ENCODE measurements around the gene DDX39A.

DNA sequence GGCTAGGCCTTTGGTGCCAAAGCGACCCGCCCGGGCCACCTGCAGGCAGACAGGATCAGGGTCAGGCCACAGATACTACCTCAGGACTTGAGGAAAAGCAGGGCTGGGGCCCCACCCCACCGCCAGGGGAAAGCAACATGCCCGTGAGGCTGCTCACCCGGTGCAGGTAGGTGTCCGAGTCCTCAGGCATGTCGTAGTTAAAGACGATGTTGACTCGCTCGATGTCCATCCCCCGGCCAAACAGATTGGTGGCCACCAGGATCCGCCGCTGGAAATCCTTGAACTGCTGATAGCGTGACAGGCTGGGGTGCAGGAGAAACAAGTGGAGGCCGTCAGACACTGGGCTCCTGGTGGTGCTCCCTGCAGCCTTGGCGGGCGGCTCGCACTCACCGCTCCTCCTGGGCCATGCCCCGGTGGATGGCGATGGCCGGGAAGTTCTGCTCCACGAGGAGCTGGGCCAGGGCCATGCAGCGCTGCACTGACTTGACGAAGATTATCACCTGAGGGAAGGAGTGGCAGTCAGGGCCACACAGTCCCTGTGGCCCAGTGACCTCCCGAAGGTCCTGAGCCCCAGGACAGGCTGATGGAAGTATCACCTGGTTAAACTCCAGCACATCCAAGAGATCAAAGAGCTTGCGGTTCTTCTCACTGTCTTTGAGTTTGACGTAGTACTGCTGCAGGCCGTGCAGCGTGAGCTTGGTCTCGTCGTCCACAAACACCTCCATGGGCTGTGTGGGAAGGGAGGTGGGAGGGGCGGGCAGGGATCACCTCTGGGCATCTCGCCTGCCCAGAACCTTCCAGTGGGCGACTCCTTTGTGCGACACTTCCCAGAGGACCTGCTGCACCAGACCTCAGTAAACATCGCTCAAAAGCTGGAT is 9.8 kb downstream of the DDX39A start:
- TF ChIP-seq, protein P1, sequence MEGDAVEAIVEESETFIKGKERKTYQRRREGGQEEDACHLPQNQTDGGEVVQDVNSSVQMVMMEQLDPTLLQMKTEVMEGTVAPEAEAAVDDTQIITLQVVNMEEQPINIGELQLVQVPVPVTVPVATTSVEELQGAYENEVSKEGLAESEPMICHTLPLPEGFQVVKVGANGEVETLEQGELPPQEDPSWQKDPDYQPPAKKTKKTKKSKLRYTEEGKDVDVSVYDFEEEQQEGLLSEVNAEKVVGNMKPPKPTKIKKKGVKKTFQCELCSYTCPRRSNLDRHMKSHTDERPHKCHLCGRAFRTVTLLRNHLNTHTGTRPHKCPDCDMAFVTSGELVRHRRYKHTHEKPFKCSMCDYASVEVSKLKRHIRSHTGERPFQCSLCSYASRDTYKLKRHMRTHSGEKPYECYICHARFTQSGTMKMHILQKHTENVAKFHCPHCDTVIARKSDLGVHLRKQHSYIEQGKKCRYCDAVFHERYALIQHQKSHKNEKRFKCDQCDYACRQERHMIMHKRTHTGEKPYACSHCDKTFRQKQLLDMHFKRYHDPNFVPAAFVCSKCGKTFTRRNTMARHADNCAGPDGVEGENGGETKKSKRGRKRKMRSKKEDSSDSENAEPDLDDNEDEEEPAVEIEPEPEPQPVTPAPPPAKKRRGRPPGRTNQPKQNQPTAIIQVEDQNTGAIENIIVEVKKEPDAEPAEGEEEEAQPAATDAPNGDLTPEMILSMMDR (IDR thresholded peaks at IDR 0.05): no peak
- TF ChIP-seq EZH2 (IDR thresholded peaks at IDR 0.05; ENCODE audit: borderline replicate concordance, insufficient read depth, low read depth, low read length, poor library complexity, severe bottlenecking): no peak
